Thyroid gland (tissue), 4 donors: ENCODE data around the gene IL20RB.

Experiments used
- CTCF ChIP-seq, 6 experiments: fragments of 200-600 bp in 3 of 6; fragments of 450-650 bp in 3 of 6; sonication (generic) in 3 of 6; IDR thresholded peaks; one replicate each; pipeline ENCODE4 v1.5.1; 2016 to 2019; ENCODE audit warnings: antibody characterized with exemption in 6 of 6, mild to moderate bottlenecking in 2 of 6, inconsistent platforms in 1 of 6, moderate library complexity in 1 of 6
- POLR2A ChIP-seq, 2 donors: fragments of 450-650 bp; IDR thresholded peaks; one replicate each; pipeline ENCODE4 v1.6.1; 2017; ENCODE audit warnings: antibody characterized with exemption in 2 of 2, mild to moderate bottlenecking in 2 of 2, moderate library complexity in 1 of 2

GRCh38 chr3:137046747-137047146 lies 89.0 kb downstream of the IL20RB start:
- TF ChIP-seq CTCF (IDR thresholded peaks at IDR 0.05), result no peak
- no peak for TF ChIP-seq POLR2A (IDR thresholded peaks at IDR 0.05)
